HepG2 (cell line): Measurements from ENCODE around the gene PODXL2.

Experiments
- CBX1 ChIP-seq: IDR thresholded peaks from one replicate; pipeline ENCODE4 v1.6.1; 2016; ENCODE audit warnings: antibody characterized with exemption, low read depth
- CBX5 ChIP-seq: sonication (generic); formaldehyde crosslinking; IDR thresholded peaks from 2 replicates; pipeline ENCODE4 v1.4.0; 2020; ENCODE audit warnings: missing genetic modification reagents, borderline replicate concordance
- NFIC ChIP-seq: IDR thresholded peaks from 2 replicates; pipeline ENCODE4 v1.6.1; 2012; ENCODE audit warnings: mild to moderate bottlenecking, low read length, inconsistent platforms
- POLR2AphosphoS5 ChIP-seq: IDR thresholded peaks from 2 replicates; pipeline ENCODE4 v1.6.1; 2012; ENCODE audit warnings: low read depth, low read length
- POLR2G ChIP-seq: fragments of 200-400 bp; formaldehyde crosslinking; IDR thresholded peaks from 2 replicates; pipeline ENCODE4 v1.6.1; 2018; ENCODE audit warnings: mild to moderate bottlenecking, low read depth, low read length, moderate library complexity
- SIX4 ChIP-seq: sonication (generic); formaldehyde crosslinking; IDR thresholded peaks from 2 replicates; pipeline ENCODE4 v1.4.0; 2020; ENCODE audit warnings: missing genetic modification reagents
- SP2 ChIP-seq: sonication (generic); formaldehyde crosslinking; IDR thresholded peaks from 2 replicates; pipeline ENCODE4 v1.5.1; 2020; ENCODE audit warnings: mild to moderate bottlenecking, missing genetic modification reagents
- STAT5B ChIP-seq: sonication (generic); formaldehyde crosslinking; IDR thresholded peaks from 2 replicates; pipeline ENCODE4 v1.4.0; 2020; ENCODE audit warnings: missing genetic modification reagents
- ZFX ChIP-seq: sonication (generic); formaldehyde crosslinking; IDR thresholded peaks from 2 replicates; pipeline ENCODE4 v1.4.0; 2020; ENCODE audit warnings: mild to moderate bottlenecking, low read depth, missing genetic modification reagents, moderate library complexity
- ZNF572 ChIP-seq: sonication (generic); formaldehyde crosslinking; IDR thresholded peaks from 2 replicates; pipeline ENCODE4 v1.5.1; 2020; ENCODE audit warnings: mild to moderate bottlenecking, missing genetic modification reagents
- ZNF816 ChIP-seq: sonication (generic); formaldehyde crosslinking; IDR thresholded peaks from 2 replicates; pipeline ENCODE4 v1.8.0; 2022; ENCODE audit warnings: missing genetic modification reagents, mild to moderate bottlenecking, borderline replicate concordance
- TF ChIP-seq, protein P1 (sequence below): sonication (generic); formaldehyde crosslinking; IDR thresholded peaks from 2 replicates; pipeline ENCODE4 v1.4.0; 2020; ENCODE audit warnings: mild to moderate bottlenecking, missing genetic modification reagents

GRCh38 chr3:127634653-127635052 lies 5.7 kb downstream of the PODXL2 start:
- no peak for TF ChIP-seq SP2 (CRISPR knock-in tag)
- no peak for TF ChIP-seq CBX1
- no peak for TF ChIP-seq SIX4 (CRISPR knock-in tag)
- no peak for TF ChIP-seq ZFX (CRISPR knock-in tag)
- TF ChIP-seq ZNF816 (CRISPR knock-in tag), result no peak
- TF ChIP-seq ZNF572, result no peak
- no peak for TF ChIP-seq POLR2AphosphoS5
- TF ChIP-seq NFIC, result no peak
- no peak for TF ChIP-seq CBX5 (CRISPR knock-in tag)
- no peak for TF ChIP-seq POLR2G
- TF ChIP-seq, protein P1, sequence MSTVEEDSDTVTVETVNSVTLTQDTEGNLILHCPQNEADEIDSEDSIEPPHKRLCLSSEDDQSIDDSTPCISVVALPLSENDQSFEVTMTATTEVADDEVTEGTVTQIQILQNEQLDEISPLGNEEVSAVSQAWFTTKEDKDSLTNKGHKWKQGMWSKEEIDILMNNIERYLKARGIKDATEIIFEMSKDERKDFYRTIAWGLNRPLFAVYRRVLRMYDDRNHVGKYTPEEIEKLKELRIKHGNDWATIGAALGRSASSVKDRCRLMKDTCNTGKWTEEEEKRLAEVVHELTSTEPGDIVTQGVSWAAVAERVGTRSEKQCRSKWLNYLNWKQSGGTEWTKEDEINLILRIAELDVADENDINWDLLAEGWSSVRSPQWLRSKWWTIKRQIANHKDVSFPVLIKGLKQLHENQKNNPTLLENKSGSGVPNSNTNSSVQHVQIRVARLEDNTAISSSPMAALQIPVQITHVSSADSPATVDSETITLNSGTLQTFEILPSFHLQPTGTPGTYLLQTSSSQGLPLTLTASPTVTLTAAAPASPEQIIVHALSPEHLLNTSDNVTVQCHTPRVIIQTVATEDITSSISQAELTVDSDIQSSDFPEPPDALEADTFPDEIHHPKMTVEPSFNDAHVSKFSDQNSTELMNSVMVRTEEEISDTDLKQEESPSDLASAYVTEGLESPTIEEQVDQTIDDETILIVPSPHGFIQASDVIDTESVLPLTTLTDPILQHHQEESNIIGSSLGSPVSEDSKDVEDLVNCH (CRISPR knock-in tag), result no peak
- TF ChIP-seq STAT5B (CRISPR knock-in tag), result no peak
